Peyer's patch (tissue), 4 donors: ENCODE measurements around the gene RABGGTA. TPM values are rescaled to one million over a fixed set of nuclear protein-coding genes. Genes with fewer than 3 reads are reported as not detected.
"Not testable (repeated sequence)": the region's sequence is repeated elsewhere in the genome, so short reads cannot be mapped to it uniquely, and the experiment has no call there.

Experiments
- DNase-seq, 3 donors: peaks; one replicate each; pipeline ENCODE4 v3.0.0-alpha.2; 2017 to 2019
- H3K27ac ChIP-seq, 4 donors: fragments of 200-600 bp; sonication (generic); one replicate each; pipeline ENCODE4 v1.5.1; 2016 to 2019
- H3K27me3 ChIP-seq, 2 donors: fragments of 200-600 bp; sonication (generic); one replicate each; pipeline ENCODE4 v1.5.1; 2019
- H3K36me3 ChIP-seq, 3 donors: fragments of 200-600 bp; sonication (generic); one replicate each; pipeline ENCODE4 v1.5.1; 2016 to 2019
- H3K4me1 ChIP-seq, 4 donors: fragments of 200-600 bp; sonication (generic); one replicate each; pipeline ENCODE4 v1.5.1; 2016 to 2019
- H3K4me3 ChIP-seq, 4 donors: fragments of 200-600 bp; sonication (generic); 1 replicate in 3 of 4; 2 replicates in 1 of 4; pipeline ENCODE4 v1.5.1; 2016 to 2019; ENCODE audit warnings: mild to moderate bottlenecking in 1 of 4
- H3K9me3 ChIP-seq, 4 donors: fragments of 200-600 bp; sonication (generic); one replicate each; pipeline ENCODE4 v1.5.1; 2016 to 2019; ENCODE audit warnings: mild to moderate bottlenecking in 1 of 4
- CTCF ChIP-seq, 6 experiments: fragments of 450-650 bp in 4 of 6; fragments of 200-600 bp in 2 of 6; sonication (generic) in 1 of 6; IDR thresholded peaks; one replicate each; pipeline ENCODE4 v1.5.1; 2017 to 2019; ENCODE audit warnings: antibody characterized with exemption in 6 of 6, mild to moderate bottlenecking in 3 of 6, moderate library complexity in 1 of 6
- POLR2A ChIP-seq, 2 donors: fragments of 450-650 bp; IDR thresholded peaks; one replicate each; pipeline ENCODE4 v1.5.1; 2017; ENCODE audit warnings: antibody characterized with exemption in 2 of 2, mild to moderate bottlenecking in 2 of 2, moderate library complexity in 2 of 2
- small RNA-seq, 2 donors: library from RNA; depleted of rRNA; stranded (forward); fragments of <200 nt; gene quantifications; one replicate each; pipeline ENCODE3, GENCODE V24; 2016
- total RNA-seq, 4 donors: library from RNA; depleted of rRNA; stranded (reverse); fragments of >200 nt; gene quantifications; one replicate each; pipeline ENCODE4 v1.1.0, GENCODE V29; 2016

The RABGGTA gene
- total RNA-seq, 4 donors from 2014 or later, result 57.3 to 84.6 (median 77.6) TPM

GRCh38 chr14:24219521-24219920 is 51.9 kb downstream of the RABGGTA start:
- peaks cover 0 to 6% (median under 1%) of the 10 kb centered on the region in 4 donors for H3K4me1 ChIP-seq
- peaks cover 0 to 4% (median 0%) of the 10 kb centered on the region in 3 donors for H3K36me3 ChIP-seq
- H3K9me3 ChIP-seq, result no peaks in the 10 kb centered on the region
- H3K27ac ChIP-seq, result no peak overlapping the region
- DNase-seq, result no peak
- no peak overlapping the region for H3K4me3 ChIP-seq
- H3K27me3 ChIP-seq, result no peaks in the 10 kb centered on the region
- TF ChIP-seq POLR2A (IDR thresholded peaks at IDR 0.05) (no peak), CTCF (IDR thresholded peaks at IDR 0.05) (no peak)

- Histone ChIP-seq H3K4me3 (no peak overlapping the region), H3K27ac (no peak overlapping the region), H3K9me3 (no peaks in the 10 kb centered on the region), H3K27me3 (no peaks in the 10 kb centered on the region), H3K36me3 (peaks cover 0 to 4% (median 0%) of the 10 kb centered on the region in 3 donors), H3K4me1 (peaks cover 0 to 6% (median 3%) of the 10 kb centered on the region in 4 donors)
- TF ChIP-seq CTCF (IDR thresholded peaks at IDR 0.05) (no peak), POLR2A (IDR thresholded peaks at IDR 0.05) (no peak)
- DNase-seq, result no peak
These were observed 52.3 kb downstream of the RABGGTA start for GRCh38 chr14:24219080-24219479.

- not testable (repeated sequence) for H3K27me3 ChIP-seq, H3K36me3 ChIP-seq, H3K27ac ChIP-seq
These were observed 54.5 kb downstream of the RABGGTA start for GRCh38 chr14:24216876-24217275.

DNA sequence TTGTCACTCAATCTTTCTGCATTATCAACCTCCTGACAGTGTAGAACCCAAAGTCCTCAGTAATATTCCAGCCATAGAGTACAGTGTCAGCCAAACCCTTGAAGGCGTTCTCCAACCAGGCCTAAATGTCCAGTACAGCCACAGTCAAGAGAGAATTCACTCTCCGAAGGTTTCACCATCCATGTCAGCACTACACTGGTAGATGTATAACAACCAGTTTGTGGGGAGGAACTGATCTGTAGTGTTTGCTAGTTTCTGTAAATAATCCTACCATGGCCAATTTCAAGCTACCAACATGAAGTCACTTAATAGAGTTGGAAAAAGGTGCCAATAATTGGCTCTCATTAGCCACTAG is 55.1 kb downstream of the RABGGTA start:
- Histone ChIP-seq H3K36me3 (peaks cover 0 to 7% (median 0%) of the 10 kb centered on the region in 3 donors), H3K27me3 (no peaks in the 10 kb centered on the region), H3K9me3 (no peaks in the 10 kb centered on the region), H3K27ac (peak overlapping the region; percentile 89 to 97 (median 94)), H3K4me1 (peaks cover 0 to 22% (median 3%) of the 10 kb centered on the region in 4 donors), H3K4me3 (peak overlapping the region in 3 of 4 donors; percentile 62 to 90 (median 73))
- TF ChIP-seq CTCF (IDR thresholded peaks at IDR 0.05) (no peak), POLR2A (IDR thresholded peaks at IDR 0.05) (no peak)
- no peak for DNase-seq

More at GRCh38 chr14:24216876-24217275, 54.5 kb downstream of the RABGGTA start:
- H3K9me3 ChIP-seq, H3K4me3 ChIP-seq, DNase-seq: not testable (repeated sequence)
- peaks cover 0 to 20% (median 3%) of the 10 kb centered on the region in 4 donors for H3K4me1 ChIP-seq

Small RNA genes lying within 50 kb of the gene (small RNA-seq; reads per million reads assigned to genes)
- gene MDP1, result 0 reads per million in 2 donors

Other genes with a start within 250 kb of the RABGGTA start
- 1 to 10 TPM; 1.3 to 5.8 (median 2.8) TPM for gene CARMIL3, start 219.6 kb downstream of the RABGGTA start, total RNA-seq
- 1 to 10 TPM in 3 of 4 donors, not detected in 1; 1.9 to 4.6 (median 3.6) TPM for gene CPNE6, start 200.0 kb downstream of the RABGGTA start, total RNA-seq
- 100 to 1,000 TPM in 3 of 4 donors, 10 to 100 TPM in 1; 53.6 to 820 (median 644) TPM for gene PCK2, start 177.3 kb downstream of the RABGGTA start, total RNA-seq
- gene DCAF11, start 156.8 kb downstream of the RABGGTA start, total RNA-seq, result 100 to 1,000 TPM; 113 to 214 (median 176) TPM
- gene NRL, start 156.6 kb downstream of the RABGGTA start, total RNA-seq, result 10 to 100 TPM in 2 of 4 donors, 1 to 10 TPM in 1, not detected in 1; 4.6 to 14.2 (median 13.5) TPM
- gene FITM1, start 140.9 kb downstream of the RABGGTA start, total RNA-seq, result 10 to 100 TPM in 1 of 4 donors, 1 to 10 TPM in 2, not detected in 1; 2.6 to 11.3 (median 3.9) TPM
- 100 to 1,000 TPM; 114 to 289 (median 200) TPM for gene PSME1, start 135.4 kb downstream of the RABGGTA start, total RNA-seq
- gene EMC9, start 130.0 kb downstream of the RABGGTA start, total RNA-seq, result 10 to 100 TPM in 3 of 4 donors, 1 to 10 TPM in 1; 7.4 to 38.7 (median 34.0) TPM
- 100 to 1,000 TPM; 119 to 258 (median 162) TPM for gene PSME2, start 125.0 kb downstream of the RABGGTA start, total RNA-seq
- gene RNF31, start 124.1 kb downstream of the RABGGTA start, total RNA-seq, result 10 to 100 TPM; 46.4 to 90.8 (median 71.1) TPM
- 100 to 1,000 TPM in 1 of 4 donors, 10 to 100 TPM in 3; 64.1 to 219 (median 80.8) TPM for gene IRF9, start 110.3 kb downstream of the RABGGTA start, total RNA-seq
- 10 to 100 TPM; 18.6 to 74.3 (median 37.8) TPM for gene REC8, start 99.5 kb downstream of the RABGGTA start, total RNA-seq
- 10 to 100 TPM; 12.8 to 56.9 (median 34.2) TPM for gene IPO4, start 82.8 kb downstream of the RABGGTA start, total RNA-seq
- gene TM9SF1, start 76.2 kb downstream of the RABGGTA start, total RNA-seq, result 10 to 100 TPM; 22.3 to 80.7 (median 49.8) TPM
- 1 to 10 TPM in 1 of 4 donors, under 1 TPM in 1, not detected in 2; 0.70 to 1.2 TPM for gene TSSK4, start 65.9 kb downstream of the RABGGTA start, total RNA-seq
- gene CHMP4A, start 58.1 kb downstream of the RABGGTA start, total RNA-seq, result 100 to 1,000 TPM in 1 of 4 donors, 10 to 100 TPM in 3; 31.4 to 190 (median 54.3) TPM
- gene MDP1, start 55.5 kb downstream of the RABGGTA start, total RNA-seq, result 10 to 100 TPM in 2 of 4 donors, 1 to 10 TPM in 2; 7.4 to 17.5 (median 10.5) TPM
- 10 to 100 TPM; 44.1 to 77.6 (median 67.9) TPM for gene NEDD8, start 39.2 kb downstream of the RABGGTA start, total RNA-seq
- 10 to 100 TPM; 52.7 to 59.4 (median 55.3) TPM for gene GMPR2, start 38.7 kb downstream of the RABGGTA start, total RNA-seq
- gene TINF2, start 29.0 kb downstream of the RABGGTA start, total RNA-seq, result 10 to 100 TPM; 26.4 to 39.6 (median 36.9) TPM
- 10 to 100 TPM in 1 of 4 donors, 1 to 10 TPM in 3; 1.2 to 11.3 (median 5.9) TPM for gene TGM1, start 8.4 kb downstream of the RABGGTA start, total RNA-seq
- gene DHRS1, start 28.2 kb upstream of the RABGGTA start, total RNA-seq, result 100 to 1,000 TPM in 1 of 4 donors, 10 to 100 TPM in 3; 51.2 to 130 (median 67.1) TPM
- gene NOP9, start 28.3 kb upstream of the RABGGTA start, total RNA-seq, result 10 to 100 TPM; 14.5 to 30.0 (median 22.4) TPM
- gene CIDEB, start 36.4 kb upstream of the RABGGTA start, total RNA-seq, result 100 to 1,000 TPM in 2 of 4 donors, 10 to 100 TPM in 2; 22.3 to 184 (median 136) TPM
- gene LTB4R2, start 38.5 kb upstream of the RABGGTA start, total RNA-seq, result 10 to 100 TPM in 2 of 4 donors, 1 to 10 TPM in 2; 7.7 to 37.2 (median 12.2) TPM
- 10 to 100 TPM in 2 of 4 donors, 1 to 10 TPM in 2; 5.1 to 28.5 (median 10.1) TPM for gene LTB4R, start 39.9 kb upstream of the RABGGTA start, total RNA-seq
- gene ADCY4, start 63.5 kb upstream of the RABGGTA start, total RNA-seq, result 10 to 100 TPM; 12.1 to 53.6 (median 26.9) TPM
- 10 to 100 TPM; 45.2 to 72.0 (median 64.0) TPM for gene RIPK3, start 68.4 kb upstream of the RABGGTA start, total RNA-seq
- 10 to 100 TPM in 3 of 4 donors, 1 to 10 TPM in 1; 6.5 to 52.0 (median 21.5) TPM for gene NFATC4, start 96.6 kb upstream of the RABGGTA start, total RNA-seq
- gene NYNRIN, start 127.4 kb upstream of the RABGGTA start, total RNA-seq, result 10 to 100 TPM in 2 of 4 donors, 1 to 10 TPM in 2; 3.2 to 15.5 (median 10.3) TPM
- 1 to 10 TPM in 1 of 4 donors, under 1 TPM in 1, not detected in 2; 0.94 to 4.3 TPM for gene CBLN3, start 158.1 kb upstream of the RABGGTA start, total RNA-seq
- 100 to 1,000 TPM in 2 of 4 donors, 10 to 100 TPM in 2; 80.9 to 129 (median 113) TPM for gene KHNYN, start 158.4 kb upstream of the RABGGTA start, total RNA-seq
- gene SDR39U1, start 171.2 kb upstream of the RABGGTA start, total RNA-seq, result 10 to 100 TPM; 25.7 to 98.2 (median 48.9) TPM
- not detected for gene CMA1, start 236.7 kb upstream of the RABGGTA start, total RNA-seq